HG03139 (cell line): ENCODE data around the gene ZRANB3.

Experiments used
- ATAC-seq: cut with Tn5 transposase; IDR thresholded peaks from one replicate; pipeline ENCODE4 v1.9.1; 2021; ENCODE audit not compliant: unreplicated experiment

The ZRANB3 gene

DNA sequence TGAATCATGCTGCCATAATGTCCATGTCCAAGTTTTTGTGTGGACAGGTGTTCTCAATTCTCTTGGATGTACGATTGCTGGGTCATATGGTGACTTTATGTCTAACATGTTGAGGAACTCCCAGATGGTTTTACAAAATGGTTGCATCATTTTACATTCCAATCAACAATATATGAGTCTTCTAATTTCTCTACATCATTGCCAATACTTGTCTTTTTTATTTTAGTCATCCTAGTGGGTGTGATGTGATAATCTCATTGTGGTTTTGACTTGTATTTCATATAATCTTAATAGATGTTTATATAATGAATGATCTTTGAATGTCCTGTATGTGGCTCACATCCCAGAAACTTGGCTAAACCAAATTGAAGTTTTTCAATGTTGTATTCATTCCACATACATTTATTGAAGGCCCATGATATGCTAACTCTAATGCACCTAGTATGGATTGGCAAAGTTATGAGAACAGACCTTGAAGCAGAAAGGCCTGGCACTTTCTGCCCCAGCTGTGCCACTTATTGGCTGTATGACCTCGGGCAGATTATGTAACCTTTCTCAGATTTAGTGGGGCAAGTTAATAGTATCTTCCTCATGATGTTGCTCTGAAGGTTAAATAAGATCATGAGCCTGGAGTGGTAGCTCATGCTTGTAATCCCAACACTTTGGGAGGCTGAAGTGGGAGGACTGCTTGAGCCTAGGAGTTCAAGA lies 273.5 kb downstream of the ZRANB3 start:
- ATAC-seq: no peak

DNA sequence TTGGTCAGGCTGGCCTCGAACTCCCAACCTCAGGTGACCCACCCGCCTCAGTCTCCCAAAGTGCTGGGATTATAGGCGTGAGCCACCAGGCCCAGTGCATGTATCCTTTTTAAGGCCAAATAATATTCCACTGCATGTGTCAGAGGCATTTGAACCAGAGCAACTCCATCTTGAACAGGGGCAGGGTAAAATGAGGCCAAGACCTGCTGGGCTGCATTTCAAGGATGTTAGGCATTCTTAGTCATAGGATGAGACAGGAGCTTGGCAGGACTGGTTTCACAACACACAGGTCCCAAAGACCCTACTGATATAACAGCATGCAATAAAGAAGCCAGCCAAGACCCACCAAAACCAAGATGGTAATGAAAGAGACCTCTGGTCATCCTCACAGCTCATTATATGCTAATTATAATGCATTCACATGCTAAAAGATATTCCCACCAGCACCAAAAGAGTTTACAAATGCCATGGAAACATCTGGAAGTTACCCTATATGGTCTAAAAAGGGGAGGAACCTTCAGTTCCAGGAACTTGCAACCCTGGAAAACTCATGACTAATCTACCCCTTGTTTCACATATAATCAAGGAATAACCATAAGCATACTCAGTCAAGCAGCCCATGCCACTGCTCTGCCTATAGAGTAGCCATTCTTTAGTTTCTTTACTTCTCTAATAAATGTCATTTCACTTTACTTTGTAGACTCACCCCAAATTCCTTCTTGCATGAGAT lies 274.3 kb downstream of the ZRANB3 start:
- no peak for ATAC-seq

DNA sequence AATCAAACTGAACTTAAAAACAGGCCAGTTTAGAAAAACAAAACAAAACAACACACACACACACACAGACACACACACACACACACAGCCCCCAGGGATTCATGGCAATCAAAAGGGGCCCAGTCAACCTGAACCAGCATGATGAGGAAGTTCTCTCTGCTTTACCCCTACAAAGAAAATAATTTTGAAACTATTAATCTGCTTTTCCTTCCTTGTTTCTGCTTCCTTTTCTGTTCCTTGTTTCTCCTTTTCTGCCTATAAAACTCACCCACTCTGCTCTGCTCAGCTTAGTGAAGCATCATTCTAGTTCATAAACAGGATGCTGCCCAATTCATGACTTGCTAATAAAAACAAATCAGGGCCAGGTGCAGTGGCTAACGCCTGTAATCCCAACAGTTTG lies 275.8 kb downstream of the ZRANB3 start:
- no peak for ATAC-seq

DNA sequence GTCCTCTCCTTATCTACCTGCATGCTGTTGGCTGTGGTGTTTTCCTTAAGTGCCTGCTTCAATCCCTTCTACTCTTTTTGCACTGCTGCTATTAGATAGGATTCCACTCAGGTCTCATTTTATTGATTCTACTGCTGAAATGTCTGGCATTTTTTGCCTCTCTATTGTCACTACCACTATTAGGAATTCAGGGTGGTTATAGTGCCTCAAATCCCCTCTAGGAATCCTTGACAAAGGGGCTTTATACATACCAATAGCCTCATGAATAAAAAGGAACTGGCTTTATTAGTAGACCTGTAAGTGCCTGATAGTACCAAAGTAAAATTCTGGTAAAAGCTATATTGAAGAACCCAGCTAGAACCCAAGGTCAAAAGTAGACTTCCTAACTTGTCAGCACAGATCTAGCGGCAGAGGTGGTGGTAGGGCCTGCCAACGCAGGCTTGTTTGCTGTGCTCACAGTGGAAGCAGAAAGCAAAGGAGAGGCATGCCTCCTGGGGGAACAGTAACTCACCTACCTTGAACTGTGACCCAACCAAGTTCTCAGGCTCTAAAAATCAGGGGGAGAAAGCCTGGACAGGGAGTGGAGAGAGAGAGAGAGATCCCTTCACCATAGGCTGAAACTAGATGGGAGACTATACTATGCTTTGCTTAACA lies 278.1 kb downstream of the ZRANB3 start:
- no peak for ATAC-seq

DNA sequence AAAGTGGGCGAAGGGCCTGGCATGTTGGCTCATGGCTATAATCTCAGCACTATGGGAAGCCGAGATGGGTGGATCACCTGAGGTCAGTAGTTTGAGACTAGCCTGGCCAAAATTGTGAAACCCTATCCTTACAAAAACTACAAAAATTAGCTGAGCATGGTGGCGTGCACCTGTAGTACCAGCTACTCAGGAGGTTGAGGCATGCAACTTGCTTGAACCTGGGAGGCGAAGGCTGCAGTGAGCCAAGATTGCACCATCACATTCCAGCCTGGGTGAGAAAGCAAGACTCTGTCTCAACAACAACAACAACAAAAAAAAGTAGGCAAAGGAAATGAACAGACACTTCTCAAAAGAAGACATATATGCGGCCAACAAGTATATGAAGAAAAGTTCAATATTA lies 282.4 kb downstream of the ZRANB3 start:
- no peak for ATAC-seq

DNA sequence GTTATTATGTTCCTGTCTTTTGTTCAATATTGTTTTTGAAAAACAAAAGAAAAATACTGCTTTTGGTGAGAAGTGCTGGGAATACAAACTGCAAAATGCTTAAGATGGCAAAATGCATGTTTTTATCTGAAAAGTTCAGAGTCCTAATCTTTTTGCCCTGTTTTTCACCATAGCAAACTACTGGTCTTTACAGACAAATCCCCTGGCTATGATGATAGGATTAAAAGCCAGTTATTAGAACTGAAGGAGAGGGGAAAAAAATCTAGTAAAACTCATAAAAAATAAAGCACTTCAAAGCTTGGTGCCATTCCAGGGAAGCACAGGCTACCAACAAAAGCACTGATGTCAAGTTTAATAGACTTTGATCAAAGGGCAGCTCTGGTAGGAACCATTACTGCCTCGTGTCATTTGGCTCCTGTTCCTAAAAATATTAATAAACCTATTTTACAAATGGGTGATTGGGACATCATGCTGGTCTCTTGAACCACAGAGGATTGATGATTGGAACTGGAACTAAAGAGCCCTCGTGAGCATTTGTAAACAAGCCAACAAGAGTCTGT lies 284.2 kb downstream of the ZRANB3 start:
- ATAC-seq: no peak

DNA sequence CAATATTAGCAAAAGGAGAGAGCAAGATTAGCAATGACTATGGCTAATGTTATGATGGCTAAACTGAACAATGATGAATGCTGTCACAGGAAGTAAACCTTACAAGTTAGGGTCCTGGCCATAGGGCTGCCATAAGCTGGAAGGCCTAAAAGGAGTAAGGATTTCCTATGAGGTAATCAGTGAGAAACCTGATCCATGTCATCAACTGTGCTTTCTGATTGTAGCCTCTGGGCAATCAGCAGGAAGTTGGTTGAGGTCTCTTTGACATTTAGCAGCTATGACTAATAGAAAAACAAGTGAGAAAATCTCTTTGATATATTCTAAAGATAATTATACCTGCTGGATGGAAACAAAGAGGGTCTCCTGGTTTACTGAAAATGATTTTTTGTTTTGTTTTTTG lies 285.9 kb downstream of the ZRANB3 start:
- no peak for ATAC-seq

DNA sequence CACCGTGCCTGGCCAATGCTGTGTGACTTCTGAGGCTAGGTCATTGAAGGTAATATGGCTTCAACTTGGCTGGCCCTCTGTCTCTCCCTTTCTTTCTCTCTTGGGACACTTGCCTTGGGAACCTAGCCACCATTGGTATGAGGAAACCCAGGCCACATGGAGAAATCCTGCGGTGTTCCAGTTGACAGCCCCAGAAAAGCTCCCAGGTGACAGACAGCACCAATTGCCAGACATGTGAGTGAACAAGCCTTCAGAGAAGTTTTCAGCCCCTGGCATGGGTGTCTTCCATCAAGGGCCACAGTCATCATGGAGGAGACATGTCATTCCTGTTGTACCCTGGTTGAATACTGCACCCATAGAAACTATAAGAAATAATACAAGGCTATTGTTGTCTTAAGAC lies 292.4 kb downstream of the ZRANB3 start:
- ATAC-seq: no peak

DNA sequence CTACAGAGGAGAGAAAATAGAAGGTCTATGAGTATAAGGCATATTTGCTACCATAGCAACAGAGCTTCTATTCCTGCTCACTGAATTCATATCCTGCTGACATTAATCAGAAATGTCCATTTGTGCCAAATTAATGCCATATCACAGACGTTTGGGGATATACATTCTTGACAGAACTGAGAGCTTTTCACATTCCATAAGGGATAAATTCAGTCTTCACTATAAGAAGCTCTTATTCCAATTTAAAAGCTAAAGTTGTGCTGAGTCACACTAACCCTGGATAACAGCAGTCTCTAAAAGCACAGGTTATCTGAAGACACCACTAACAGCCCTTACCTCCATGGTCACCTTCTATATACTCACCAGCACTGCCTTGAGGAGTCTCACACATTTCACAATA lies 300.9 kb downstream of the ZRANB3 start:
- ATAC-seq: no peak

DNA sequence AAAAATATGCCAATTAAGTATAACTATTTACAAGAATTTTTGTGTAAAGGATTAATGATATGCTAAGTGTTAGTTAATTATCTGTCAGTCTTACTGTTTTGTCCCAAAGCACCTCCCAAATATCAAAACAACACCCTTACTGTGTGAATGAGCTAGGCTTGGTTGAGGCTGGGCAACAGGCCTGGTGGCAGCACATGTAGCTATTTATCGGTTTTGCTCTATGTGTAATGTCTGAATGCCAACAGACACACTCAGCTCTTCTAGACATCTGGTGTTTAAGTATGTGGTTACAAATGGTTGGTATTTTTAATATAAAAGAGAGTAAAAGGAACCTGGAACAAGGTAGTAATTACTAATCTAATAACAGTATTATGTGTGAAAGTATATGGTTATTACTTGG lies 303.6 kb downstream of the ZRANB3 start:
- ATAC-seq: no peak

DNA sequence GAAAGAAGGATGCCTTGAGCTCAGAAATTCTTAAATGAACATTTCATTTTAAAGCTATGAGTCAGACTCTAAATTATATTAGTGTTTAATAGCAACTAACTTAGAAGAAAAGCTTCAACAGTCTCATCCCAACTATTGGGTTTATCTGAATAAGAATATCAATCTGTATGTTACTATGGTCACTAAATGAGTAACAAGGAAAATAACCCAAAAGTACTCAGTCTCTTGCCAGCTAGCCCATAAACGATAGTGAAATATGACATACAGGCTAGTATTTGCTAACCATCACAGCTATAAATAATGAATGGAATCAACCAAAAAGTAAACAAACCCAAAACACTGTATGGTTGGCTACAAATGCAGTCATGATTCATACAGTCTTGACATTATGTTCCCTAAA lies 304.1 kb downstream of the ZRANB3 start:
- ATAC-seq: no peak

DNA sequence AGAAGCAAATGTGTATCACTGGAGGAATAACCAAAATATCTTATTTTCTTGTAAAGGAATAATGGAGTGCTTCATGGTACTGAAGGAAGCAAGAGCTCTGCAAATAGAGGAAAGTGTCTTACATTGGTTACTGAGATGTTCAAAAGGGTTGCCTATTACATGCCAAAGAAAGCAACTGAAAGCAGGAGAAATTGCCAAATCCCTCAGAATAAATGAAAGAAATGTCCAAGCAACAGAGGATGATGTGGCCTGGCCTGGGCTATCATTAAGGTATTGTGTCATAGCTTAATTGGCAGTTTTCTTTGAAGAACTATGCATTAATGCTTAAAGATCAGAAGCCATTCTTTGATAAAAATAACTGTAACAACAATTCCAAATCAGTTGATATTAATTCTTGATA lies 305.2 kb downstream of the ZRANB3 start:
- no peak for ATAC-seq

DNA sequence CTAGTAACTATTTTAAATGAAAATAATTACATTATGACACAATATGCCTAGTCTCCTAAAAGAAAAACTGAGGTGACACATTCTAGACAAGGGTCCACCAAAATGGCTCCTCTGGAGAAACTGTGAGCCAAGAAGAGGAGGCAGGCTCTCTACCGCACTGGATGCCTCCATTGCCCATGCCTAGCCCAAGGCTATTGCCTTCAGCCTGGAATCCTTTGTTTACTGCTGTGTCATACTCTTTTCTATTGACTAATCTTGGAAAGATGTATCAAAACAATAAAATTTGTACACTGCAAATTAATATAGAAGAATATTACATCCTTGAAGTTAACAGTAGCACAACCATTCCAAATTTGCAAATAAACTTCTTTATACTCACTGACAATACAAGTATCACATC lies 311.8 kb downstream of the ZRANB3 start:
- ATAC-seq: no peak

DNA sequence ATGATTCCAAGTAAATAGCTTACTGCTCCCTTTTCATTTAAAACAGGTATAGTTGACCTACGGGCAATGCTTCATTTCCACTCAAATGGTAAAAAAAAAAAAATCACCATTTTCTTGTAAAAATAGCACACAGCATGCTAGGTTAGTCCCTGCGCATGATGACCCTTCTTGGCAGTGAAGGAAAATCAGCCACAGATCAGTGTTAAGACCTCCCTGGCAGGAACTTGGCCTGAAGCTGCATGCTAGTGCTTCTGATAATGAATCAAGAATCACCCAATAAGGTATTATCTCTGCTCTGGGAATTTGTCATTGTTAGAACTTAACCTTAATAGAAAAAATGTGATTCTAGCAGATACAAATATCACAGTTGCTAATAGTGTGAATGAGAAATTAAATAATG lies 312.6 kb downstream of the ZRANB3 start:
- ATAC-seq: no peak

DNA sequence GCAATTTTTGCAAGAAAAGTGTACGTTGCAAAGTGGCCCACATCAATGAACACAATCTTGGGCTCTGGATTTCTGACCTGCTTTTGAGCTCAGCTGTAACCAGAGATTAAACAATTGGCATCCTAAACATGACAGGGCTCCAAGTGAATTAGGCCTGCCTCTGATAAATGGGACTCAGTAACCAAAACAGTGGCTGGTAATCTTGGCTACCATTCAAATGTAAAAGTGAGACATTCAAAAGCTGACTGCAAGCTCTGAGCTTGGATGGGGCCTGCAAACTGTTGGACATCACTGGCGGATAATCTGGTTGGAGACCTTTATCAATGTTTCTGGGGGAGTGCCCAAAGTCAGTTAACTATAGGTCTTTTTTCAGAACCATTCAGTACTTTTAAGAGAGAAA lies 318.3 kb downstream of the ZRANB3 start:
- no peak for ATAC-seq

DNA sequence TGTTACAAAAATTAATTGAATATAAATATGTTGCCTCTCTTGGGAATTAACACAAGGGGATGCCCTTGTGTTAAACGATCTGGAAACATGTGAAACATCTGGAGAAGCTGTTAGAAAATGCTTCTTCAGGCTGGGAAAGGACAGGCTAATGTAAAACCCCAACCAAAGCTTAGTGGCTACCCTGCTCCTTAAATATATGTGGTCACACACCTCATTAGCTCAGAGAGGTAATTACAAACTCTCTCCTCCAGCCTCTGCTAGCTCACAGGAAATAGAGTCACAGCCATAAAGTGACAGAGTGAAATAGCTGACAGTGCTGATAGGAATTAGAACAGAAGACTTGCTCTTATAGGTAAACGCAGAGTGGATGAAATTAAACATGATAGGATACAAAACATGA lies 323.0 kb downstream of the ZRANB3 start:
- ATAC-seq: no peak

DNA sequence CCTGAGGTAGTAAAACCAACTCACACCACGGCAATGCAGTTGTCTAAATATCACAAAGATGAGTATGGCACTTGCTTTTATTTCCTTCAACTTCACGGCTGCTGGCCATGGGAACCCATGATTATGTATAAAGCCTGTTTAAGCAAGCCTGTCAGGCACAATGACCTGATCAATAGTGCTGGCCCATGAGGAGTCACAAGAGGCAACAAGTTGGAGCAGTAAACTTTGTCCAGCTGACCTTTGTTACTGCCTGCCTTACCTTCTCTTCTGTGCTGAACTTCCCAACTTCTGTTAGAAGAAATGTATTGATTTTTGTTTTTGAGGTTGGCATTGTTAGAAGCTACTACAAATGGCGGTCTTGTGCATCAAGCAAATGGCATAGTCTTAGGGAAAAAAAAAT lies 327.1 kb downstream of the ZRANB3 start:
- ATAC-seq: no peak

DNA sequence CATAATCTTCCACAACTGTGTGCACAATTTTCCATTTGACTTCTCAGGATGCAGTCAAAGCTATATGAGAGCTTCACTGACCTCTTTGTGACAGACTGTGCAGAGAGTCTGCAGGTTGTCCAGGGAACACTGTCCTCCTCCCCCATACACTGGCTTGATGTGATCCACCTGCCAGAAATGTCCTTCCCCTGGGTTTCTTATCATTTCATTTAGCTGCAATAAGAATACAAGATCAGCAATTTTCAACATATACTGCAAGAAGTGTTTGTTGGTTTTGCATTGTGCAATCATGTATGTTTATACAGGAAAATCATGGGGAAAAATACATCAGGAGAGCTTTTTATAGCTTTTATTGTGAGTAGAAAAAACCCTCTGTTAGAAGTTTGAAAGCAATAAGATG lies 328.3 kb downstream of the ZRANB3 start:
- ATAC-seq: no peak

DNA sequence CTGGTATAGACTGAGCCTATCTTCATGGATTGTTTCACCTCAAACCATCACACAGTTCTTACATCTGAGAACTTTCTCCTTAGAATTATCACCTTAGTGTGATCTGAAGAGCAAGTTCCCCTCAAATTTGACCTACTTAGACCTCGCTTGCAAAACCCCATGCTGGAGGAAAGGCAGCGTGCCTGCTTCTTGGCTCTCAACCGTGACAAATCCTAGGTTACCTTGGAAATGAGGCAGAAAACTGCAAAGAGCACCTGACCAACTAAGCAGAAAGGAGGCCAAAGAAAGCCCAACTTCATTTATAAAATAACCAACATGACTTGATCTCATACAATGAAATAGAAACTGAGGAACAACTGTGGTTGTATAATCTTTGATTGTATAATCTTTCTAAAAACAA lies 332.5 kb downstream of the ZRANB3 start:
- ATAC-seq: no peak

DNA sequence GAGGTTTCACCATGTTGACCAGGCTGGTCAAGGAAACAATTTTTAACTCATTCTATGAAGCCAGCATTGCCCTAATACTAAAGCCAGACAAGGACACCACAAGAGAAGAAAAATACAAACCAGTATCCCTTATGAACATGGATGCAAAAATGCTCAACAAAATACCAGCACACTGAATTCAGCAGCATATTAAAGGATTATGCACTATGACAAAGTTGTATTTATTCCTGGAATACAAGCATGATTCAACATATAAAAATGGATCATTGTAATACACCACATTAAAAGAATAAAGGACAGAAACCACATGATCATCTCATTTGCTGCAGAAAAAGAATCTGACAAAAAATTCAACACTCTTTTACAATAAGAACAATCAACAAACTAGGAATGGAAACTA lies 340.2 kb downstream of the ZRANB3 start:
- no peak for ATAC-seq

DNA sequence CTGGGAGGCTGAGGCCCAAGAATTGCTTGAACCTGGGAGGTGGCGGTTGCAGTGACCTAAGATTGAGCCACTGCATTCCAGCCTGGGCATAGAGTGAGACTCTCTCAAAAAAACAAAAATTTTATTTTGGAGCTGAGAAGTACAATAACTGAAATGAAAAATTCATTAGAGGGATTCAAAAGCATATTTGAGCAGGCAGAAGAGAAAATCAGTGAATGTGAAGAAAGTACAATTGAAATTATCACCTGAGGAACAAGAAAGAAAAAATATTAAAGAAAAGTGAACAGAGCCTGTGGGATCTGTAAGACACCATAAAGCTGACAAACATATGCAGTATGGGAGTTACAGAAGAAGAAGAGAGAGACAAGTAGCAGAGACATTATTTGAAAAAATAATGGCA lies 341.9 kb downstream of the ZRANB3 start:
- ATAC-seq: no peak

DNA sequence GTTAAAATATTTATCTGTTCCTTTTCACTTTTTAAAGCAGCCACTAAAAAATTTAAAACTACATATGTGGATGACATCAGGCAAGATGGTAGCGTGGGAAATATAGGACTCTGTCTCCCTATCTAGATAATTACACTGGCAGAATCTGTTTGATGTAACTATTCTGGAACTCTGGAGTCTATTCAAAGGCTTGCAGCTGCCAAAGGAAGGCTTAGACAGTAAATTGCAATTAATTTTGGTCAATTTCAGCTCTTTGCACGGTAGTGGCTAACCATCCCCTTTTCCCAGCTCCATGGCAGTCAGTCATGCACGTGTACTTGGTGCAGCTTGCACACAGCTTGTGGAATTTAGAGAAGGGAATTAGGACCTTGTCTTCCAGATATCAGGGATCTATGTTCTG lies 343.7 kb downstream of the ZRANB3 start:
- ATAC-seq: no peak
